IMR-90 (cell line): ENCODE results near the gene MAGEF1. TPM values are rescaled to one million over a fixed set of nuclear protein-coding genes. Genes with fewer than 3 reads are reported as not detected.

Experiments used
- ATAC-seq: fragments of 200-7000 bp; cut with Tn5 transposase; 2 replicates; pipeline ENCODE4 v1.9.1; 2020; ENCODE audit warnings: low read depth, mild to moderate bottlenecking, moderate library complexity
- BruUV-seq: library from RNA; stranded (reverse); fragments of 400-500 nt; replicated peaks from 2 replicates; lab custom pipeline; 2021; lab: Mats Ljungman, UMichigan
- CTCF ChIA-PET: fragments of 300-600 bp; formaldehyde crosslinking; extraction: SDS; loops from one replicate; lab custom pipeline; 2021; ENCODE audit warnings: antibody characterized with exemption; lab: Yijun Ruan, JAX
- POLR2A ChIA-PET: fragments of 300-600 bp; sonication (Branson Sonifier 250); formaldehyde crosslinking; loops from one replicate; lab custom pipeline; 2022; ENCODE audit warnings: antibody characterized with exemption; ENCODE audit not compliant: unreplicated experiment; lab: Charles Lee
- DNase-seq: peaks from one replicate; pipeline ENCODE4 v3.0.0; 2013
- H2AFZ ChIP-seq: replicated peaks from 2 replicates; pipeline ENCODE3; 2013; ENCODE audit warnings: low read length, mild to moderate bottlenecking; ENCODE audit not compliant: poor library complexity
- H2AK5ac ChIP-seq: 2 replicates; pipeline ENCODE4 v1.6.1; 2013; ENCODE audit warnings: low read depth, low read length, inconsistent platforms
- H2AK9ac ChIP-seq: replicated peaks from 2 replicates; pipeline ENCODE3; 2013; ENCODE audit warnings: mild to moderate bottlenecking, low read depth, low read length, moderate library complexity; ENCODE audit not compliant: poor library complexity
- H2BK120ac ChIP-seq: 2 replicates; pipeline ENCODE4 v1.6.1; 2013; ENCODE audit warnings: low read depth, low read length, inconsistent platforms
- H2BK15ac ChIP-seq: 3 replicates; pipeline ENCODE4 v1.6.1; 2013; ENCODE audit warnings: low read depth, low read length, inconsistent platforms
- H2BK20ac ChIP-seq: 2 replicates; pipeline ENCODE4 v1.6.1; 2013; ENCODE audit warnings: low read depth, mild to moderate bottlenecking, inconsistent platforms, low read length, moderate library complexity
- H2BK5ac ChIP-seq: 2 replicates; pipeline ENCODE4 v1.6.1; 2013; ENCODE audit warnings: mild to moderate bottlenecking, low read depth, low read length, inconsistent platforms; ENCODE audit not compliant: poor library complexity, severe bottlenecking
- H3K14ac ChIP-seq: replicated peaks from 2 replicates; pipeline ENCODE4 v1.6.1; 2013; ENCODE audit warnings: low read depth, low read length, inconsistent platforms
- H3K18ac ChIP-seq: 2 replicates; pipeline ENCODE4 v1.6.1; 2013; ENCODE audit warnings: low read depth, low read length, control low read depth
- H3K23ac ChIP-seq: 2 replicates; pipeline ENCODE4 v1.6.1; 2013; ENCODE audit warnings: low read depth, low read length, inconsistent platforms
- H3K27ac ChIP-seq: 2 replicates; pipeline ENCODE4 v1.5.1; 2013; ENCODE audit warnings: mild to moderate bottlenecking, control low read depth, low read length; ENCODE audit not compliant: insufficient read depth
- H3K27me3 ChIP-seq: 2 replicates; pipeline ENCODE4 v1.6.1; 2013; ENCODE audit warnings: low read length; ENCODE audit not compliant: control insufficient read depth, insufficient read depth
- H3K36me3 ChIP-seq: 2 replicates; pipeline ENCODE4 v1.6.1; 2013; ENCODE audit warnings: low read length, mixed read lengths; ENCODE audit not compliant: control insufficient read depth, insufficient read depth
- H3K4ac ChIP-seq: 2 replicates; pipeline ENCODE4 v1.6.1; 2013; ENCODE audit warnings: low read depth, low read length, inconsistent platforms
- H3K4me1 ChIP-seq: 2 replicates; pipeline ENCODE4 v1.6.1; 2013; ENCODE audit warnings: low read length, mixed read lengths; ENCODE audit not compliant: control insufficient read depth, insufficient read depth
- H3K4me2 ChIP-seq: 2 replicates; pipeline ENCODE4 v1.6.1; 2013; ENCODE audit warnings: low read depth, mild to moderate bottlenecking, control low read depth, low read length, moderate library complexity
- H3K4me3 ChIP-seq: 2 replicates; pipeline ENCODE4 v1.5.1; 2013; ENCODE audit warnings: low read depth, mild to moderate bottlenecking, control low read depth, low read length, moderate library complexity; ENCODE audit not compliant: insufficient read depth
- H3K56ac ChIP-seq: 2 replicates; pipeline ENCODE4 v1.6.1; 2013; ENCODE audit warnings: low read length, inconsistent platforms; ENCODE audit not compliant: insufficient read depth; ENCODE audit errors: extremely low read depth
- H3K79me1 ChIP-seq, 2 experiments: 2 replicates each; pipeline ENCODE4 v1.6.1; 2013; ENCODE audit warnings: low read length in 2 of 2, inconsistent platforms in 1 of 2, low read depth in 1 of 2
- H3K9ac ChIP-seq: 2 replicates; pipeline ENCODE4 v1.6.1; 2013; ENCODE audit warnings: low read depth, low read length, control low read depth
- H3K9me1 ChIP-seq: 2 replicates; pipeline ENCODE4 v1.6.1; 2013; ENCODE audit warnings: low read length, inconsistent platforms; ENCODE audit not compliant: insufficient read depth
- H3K9me3 ChIP-seq: 2 replicates; pipeline ENCODE4 v1.6.1; 2013; ENCODE audit warnings: low read length; ENCODE audit not compliant: control insufficient read depth, insufficient read depth
- H4K20me1 ChIP-seq: 2 replicates; pipeline ENCODE4 v1.6.1; 2013; ENCODE audit warnings: low read length, inconsistent platforms; ENCODE audit not compliant: insufficient read depth
- H4K5ac ChIP-seq: 2 replicates; pipeline ENCODE4 v1.6.1; 2013; ENCODE audit warnings: mild to moderate bottlenecking, low read depth, low read length, control low read depth
- H4K8ac ChIP-seq, 2 experiments: 2 replicates each; pipeline ENCODE4 v1.6.1; 2013; ENCODE audit warnings: low read depth in 2 of 2, low read length in 2 of 2, control low read depth in 1 of 2, inconsistent platforms in 1 of 2
- H4K91ac ChIP-seq: 2 replicates; pipeline ENCODE4 v1.6.1; 2013; ENCODE audit warnings: low read depth, low read length, inconsistent platforms; ENCODE audit not compliant: insufficient read depth
- CTCF ChIP-seq: conservative IDR thresholded peaks from 2 replicates; pipeline ENCODE4 v1.5.1; 2012; ENCODE audit warnings: mild to moderate bottlenecking, low read depth, low read length, improper control_type of control experiment
- MAZ ChIP-seq: IDR thresholded peaks from 2 replicates; pipeline ENCODE4 v1.6.1; 2012; ENCODE audit warnings: low read depth, mild to moderate bottlenecking, low read length, improper control_type of control experiment, moderate library complexity, borderline replicate concordance
- MXI1 ChIP-seq: IDR thresholded peaks from 2 replicates; pipeline ENCODE4 v1.6.1; 2012; ENCODE audit warnings: low read depth, mild to moderate bottlenecking, low read length, moderate library complexity, borderline replicate concordance
- WGBS, 2 experiments: methylation state at CpG; one replicate each; pipeline versions ENCODE4 v1.1.5 to v1.1.7; 2013; ENCODE audit warnings: missing lambda C conversion rate in 2 of 2; ENCODE audit not compliant: insufficient read length in 1 of 2; ENCODE audit errors: extremely low coverage in 2 of 2; 5-methylcytosine and 5-hydroxymethylcytosine counted together
- dilution Hi-C: fragments of 300-500 bp; cut with HindIII; formaldehyde crosslinking; loops from one replicate; pipeline ENCODE4 v1.14.3; 2018; ENCODE audit warnings: low sequenced_read_pairs; ENCODE audit not compliant: unreplicated experiment
- in situ Hi-C: fragments of 300-500 bp; cut with MboI; formaldehyde crosslinking; loops from 3 replicates; pipeline ENCODE4 v1.14.3; 2019; ENCODE audit warnings: low sequenced_read_pairs, inconsistent platforms, mixed read lengths
- intact Hi-C: fragments of 100-400 bp; cut with micrococcal nuclease; formaldehyde crosslinking; loops from 2 replicates; pipeline ENCODE4 v1.10.0; 2022
- polyA plus RNA-seq, 3 experiments: library from polyadenylated mRNA; depleted of rRNA; stranded (reverse); fragments of >200 nt; gene quantifications; 2 replicates each; pipeline ENCODE4 v1.2.3, GENCODE V29; 2012; ENCODE audit warnings: low replicate concordance in 1 of 3
- total RNA-seq: library from RNA; depleted of rRNA; stranded (reverse); fragments of >200 nt; gene quantifications from 2 replicates; pipeline ENCODE4 v1.2.3, GENCODE V29; 2012

The MAGEF1 gene
- total and polyA plus RNA-seq, 2 of the 4 experiments (the other 2 are of a cell fraction) = 10.6 to 19.4 TPM

GRCh38 chr3:184694716-184695115, 17.1 kb downstream of the MAGEF1 start:
- Histone ChIP-seq H3K79me1 (no peaks in the 10 kb centered on the region), H3K9me3 (no peaks in the 10 kb centered on the region), H3K36me3 (no peaks in the 10 kb centered on the region), H2BK5ac (no peak overlapping the region), H2BK120ac (no peak overlapping the region; the same call in 1 of the 2 replicates), H3K4me3 (no peak overlapping the region), H3K4ac (no peak overlapping the region), H2BK20ac (no peak overlapping the region), H3K9me1 (0 out of 2 replicates have a peak, but pooled peaks cover 3% of the 10 kb centered on the region), H2AK5ac (no peak overlapping the region), H3K23ac (no peak overlapping the region), H4K8ac (no peak overlapping the region), H4K91ac (no peak overlapping the region), H3K27ac (no peak overlapping the region), H3K18ac (no peak overlapping the region), H3K4me2 (no peak overlapping the region), H3K4me1 (peaks cover 18% of the 10 kb centered on the region; the same call in 1 of the 2 replicates), H4K20me1 (no peaks in the 10 kb centered on the region), H3K56ac (no peak overlapping the region), H2AK9ac (no peak overlapping the region), H2AFZ (no peak overlapping the region), H3K27me3 (peaks cover 3% of the 10 kb centered on the region), H4K5ac (no peak overlapping the region), H3K14ac (no peak overlapping the region), H2BK15ac (no peak overlapping the region), H3K9ac (no peak overlapping the region)
- POLR2A ChIA-PET = no interaction called here
- BruUV-seq = no TSS peak
- dilution Hi-C loops = no loop called here
- CTCF ChIA-PET = no interaction called here
- no peak for ATAC-seq
- WGBS, 2 experiments = 60% methylated on average over 3 of the region's 3 CpGs; no CpG with 5 or more reads in 1 of the 2 experiments
- in situ Hi-C loops = no loop called here
- TF ChIP-seq CTCF = no peak
- TF ChIP-seq MAZ = no peak
- no peak for TF ChIP-seq MXI1
- intact Hi-C loops = no loop called here
- DNase-seq = no peak
